Transverse colon (tissue), 4 donors: ENCODE measurements around the gene FAM169A. TPM values are rescaled to one million over a fixed set of nuclear protein-coding genes. Genes with fewer than 3 reads are reported as not detected.
"Not testable (repeated sequence)": the region's sequence is repeated elsewhere in the genome, so short reads cannot be mapped to it uniquely, and the experiment has no call there.

Experiments
- DNase-seq: peaks from one replicate; pipeline ENCODE4 v3.0.0-alpha.2; 2019
- H3K27ac ChIP-seq, 4 donors: fragments of 200-600 bp; sonication (generic); 2 replicates each; pipeline ENCODE4 v1.5.1; 2016 to 2018; ENCODE audit warnings: inconsistent platforms in 4 of 4
- H3K27me3 ChIP-seq: fragments of 200-600 bp; sonication (generic); 2 replicates; pipeline ENCODE4 v1.5.1; 2017; ENCODE audit warnings: inconsistent platforms
- H3K36me3 ChIP-seq, 4 donors: fragments of 200-600 bp; sonication (generic); 2 replicates each; pipeline ENCODE4 v1.5.1; 2017 to 2019; ENCODE audit warnings: inconsistent platforms in 4 of 4
- H3K4me1 ChIP-seq, 4 donors: fragments of 200-600 bp; sonication (generic); 2 replicates each; pipeline ENCODE4 v1.5.1; 2017 to 2020; ENCODE audit warnings: inconsistent platforms in 4 of 4
- H3K4me3 ChIP-seq, 4 donors: fragments of 200-600 bp; sonication (generic); 1 replicate in 1 of 4; 2 replicates in 3 of 4; pipeline versions ENCODE4 v1.5.1 to v1.6.1; 2017 to 2019; ENCODE audit warnings: inconsistent platforms in 4 of 4
- H3K9me3 ChIP-seq, 2 donors: fragments of 200-600 bp; sonication (generic); 2 replicates each; pipeline ENCODE4 v1.5.1; 2017 to 2019; ENCODE audit warnings: inconsistent platforms in 2 of 2
- CTCF ChIP-seq, 5 experiments: fragments of 200-600 bp in 3 of 5; fragments of 450-650 bp in 2 of 5; sonication (generic) in 3 of 5; IDR thresholded peaks; 1 replicate in 2 of 5; 2 replicates in 3 of 5; pipeline ENCODE4 v1.5.1; 2016 to 2017; ENCODE audit warnings: antibody characterized with exemption in 5 of 5, inconsistent platforms in 3 of 5, mild to moderate bottlenecking in 2 of 5, moderate library complexity in 1 of 5
- EP300 ChIP-seq: sonication (generic); formaldehyde crosslinking; IDR thresholded peaks from one replicate; pipeline ENCODE4 v1.6.1; 2017; ENCODE audit warnings: antibody characterized with exemption, low read depth
- POLR2A ChIP-seq: fragments of 450-650 bp; IDR thresholded peaks from one replicate; pipeline ENCODE4 v1.6.1; 2016; ENCODE audit warnings: antibody characterized with exemption, mild to moderate bottlenecking, moderate library complexity
- POLR2AphosphoS5 ChIP-seq, 3 donors: sonication (generic); formaldehyde crosslinking; IDR thresholded peaks; one replicate each; pipeline ENCODE4 v1.6.1; 2016; ENCODE audit warnings: antibody characterized with exemption in 3 of 3
- WGBS, 2 donors: methylation state at CpG; one replicate each; pipeline ENCODE4 v1.1.5; 2018; ENCODE audit warnings: low coverage in 1 of 2; 5-methylcytosine and 5-hydroxymethylcytosine counted together
- in situ Hi-C, 4 donors: fragments of 200-750 bp; cut with MboI; loops; one replicate each; pipeline versions ENCODE4 v1.15.0 to v1.15.1; 2017; ENCODE audit warnings: low sequenced_read_pairs in 3 of 4, low pct_ligation_motif_present in 1 of 4, low pct_unique_long_range_greater_than_20kb in 1 of 4
- intact Hi-C: fragments of 100-400 bp; cut with DNase I; formaldehyde crosslinking; loops from one replicate; pipeline ENCODE4 v1.15.1; 2023; ENCODE audit warnings: low total_unique reads
- total RNA-seq, 4 donors: library from RNA; depleted of rRNA; stranded (reverse); fragments of >200 nt; gene quantifications; one replicate each; pipeline ENCODE4 v1.1.0, GENCODE V29; 2016

Gene FAM169A
- total RNA-seq, 4 donors from 2014 or later = 0.20 to 14.6 (median 2.5) TPM

GRCh38 chr5:74892921-74893320, 26.7 kb upstream of the FAM169A start:
- Histone ChIP-seq H3K36me3 (no peaks in the 10 kb centered on the region), H3K27ac (no peak overlapping the region), H3K4me1 (no peaks in the 10 kb centered on the region), H3K4me3 (no peak overlapping the region), H3K27me3 (no peaks in the 10 kb centered on the region), H3K9me3 (no peaks in the 10 kb centered on the region)
- DNase-seq = no peak
- intact Hi-C loops = no loop called here
- in situ Hi-C loops = no loop called here
- TF ChIP-seq EP300 (no peak), POLR2AphosphoS5 (IDR thresholded peaks at IDR 0.05) (no peak), POLR2A (no peak), CTCF (IDR thresholded peaks at IDR 0.05) (no peak)
- 67 to 69% methylated on average over 1 to 2 of the region's 2 CpGs for WGBS, 2 donors

- Histone ChIP-seq H3K4me3 (no peak overlapping the region), H3K36me3 (no peaks in the 10 kb centered on the region), H3K27ac (no peak overlapping the region), H3K9me3 (no peaks in the 10 kb centered on the region), H3K4me1 (no peaks in the 10 kb centered on the region), H3K27me3 (no peaks in the 10 kb centered on the region)
- WGBS, 2 donors = 85% methylated on average over 2 of the region's 2 CpGs
- no peak for TF ChIP-seq POLR2A
- intact Hi-C loops (no loop called here), in situ Hi-C loops (no loop called here)
- no peak for DNase-seq
These were observed 23.4 kb upstream of the FAM169A start for GRCh38 chr5:74889523-74890105.

DNA sequence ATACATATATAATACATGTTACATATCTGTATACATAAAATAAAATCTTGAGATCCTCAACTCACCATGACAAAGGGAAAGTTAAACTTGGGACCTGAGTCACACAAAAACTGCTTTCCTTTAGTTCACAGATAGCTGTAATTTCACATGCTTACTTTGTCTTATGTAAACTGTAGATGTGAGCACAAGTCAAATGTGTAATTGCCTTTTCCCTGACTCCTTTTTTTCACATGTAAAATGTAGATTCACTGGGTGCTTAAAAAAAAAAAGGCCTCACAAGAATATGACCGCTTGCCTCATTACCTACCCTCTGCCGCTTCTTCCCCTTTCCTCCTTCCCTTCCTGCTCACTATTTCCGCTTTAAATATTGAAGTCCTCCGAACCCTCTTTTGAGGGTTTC, 21.9 kb upstream of the FAM169A start:
- WGBS, 2 donors = 85 to 100% methylated on average over 1 to 4 of the region's 4 CpGs
- no peaks in the 10 kb centered on the region for H3K36me3 ChIP-seq
- no peaks in the 10 kb centered on the region for H3K4me1 ChIP-seq
- no peak for TF ChIP-seq CTCF (IDR thresholded peaks at IDR 0.05)
- no peak for TF ChIP-seq POLR2AphosphoS5 (IDR thresholded peaks at IDR 0.05)
- no peak for TF ChIP-seq POLR2A
- TF ChIP-seq EP300 = no peak
- H3K27me3 ChIP-seq = no peaks in the 10 kb centered on the region
- H3K27ac ChIP-seq = no peak overlapping the region
- in situ Hi-C loops (no loop called here), intact Hi-C loops (no loop called here)
- no peaks in the 10 kb centered on the region for H3K9me3 ChIP-seq
- DNase-seq = no peak
- no peak overlapping the region for H3K4me3 ChIP-seq

- Histone ChIP-seq H3K9me3 (no peaks in the 10 kb centered on the region), H3K27me3 (no peaks in the 10 kb centered on the region), H3K36me3 (no peaks in the 10 kb centered on the region), H3K4me1 (no peaks in the 10 kb centered on the region), H3K27ac (no peak overlapping the region), H3K4me3 (no peak overlapping the region)
- intact Hi-C loops = no loop called here
- no peak for DNase-seq
- in situ Hi-C loops = no loop called here
- TF ChIP-seq POLR2A (no peak), POLR2AphosphoS5 (IDR thresholded peaks at IDR 0.05) (no peak), EP300 (no peak), CTCF (IDR thresholded peaks at IDR 0.05) (no peak)
These were observed 19.0 kb upstream of the FAM169A start for GRCh38 chr5:74885170-74885569.

DNA sequence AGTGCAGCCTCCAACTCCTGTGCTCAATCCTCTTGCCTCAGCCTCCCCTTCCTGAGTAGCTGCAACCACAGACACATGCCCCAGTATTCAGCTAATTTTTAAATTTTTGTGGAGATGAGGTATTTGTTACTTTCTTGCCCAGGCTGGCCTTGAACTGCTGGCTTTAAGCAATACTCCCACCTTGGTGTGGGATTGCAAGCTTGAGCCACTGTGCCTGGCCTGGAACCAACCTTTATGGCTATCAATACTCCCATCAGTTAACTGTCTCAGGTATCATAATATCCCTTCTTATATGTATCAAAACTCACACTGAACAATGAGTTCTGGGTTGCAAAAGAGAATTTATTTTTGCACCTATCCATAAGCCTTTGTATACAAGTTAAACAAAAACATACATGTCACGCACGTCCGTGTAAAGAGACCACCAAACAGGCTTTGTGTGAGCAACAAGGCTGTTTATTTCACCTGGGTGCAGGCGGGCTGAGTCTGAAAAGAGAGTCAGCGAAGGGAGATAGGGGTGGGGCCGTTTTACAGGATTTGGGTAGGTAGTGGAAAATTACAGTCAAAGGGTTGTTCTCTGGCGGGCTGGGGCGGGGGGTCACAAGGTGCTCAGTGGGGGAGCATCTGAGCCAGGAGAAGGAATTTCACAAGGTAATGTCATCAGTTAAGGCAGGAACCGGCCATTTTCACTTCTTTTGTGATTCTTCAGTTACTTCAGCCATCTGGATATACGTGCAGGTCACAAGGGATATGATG, 16.4 kb upstream of the FAM169A start:
- WGBS, 2 donors = 67% methylated on average over 10 of the region's 10 CpGs
- intact Hi-C loops, H3K36me3 ChIP-seq, H3K27me3 ChIP-seq, H3K4me3 ChIP-seq, H3K4me1 ChIP-seq, H3K9me3 ChIP-seq, in situ Hi-C loops, DNase-seq, H3K27ac ChIP-seq: not testable (repeated sequence)
